WTC11 (cell line): ENCODE data around the gene GOLGA3. TPM values are rescaled to one million over a fixed set of nuclear protein-coding genes. Genes with fewer than 3 reads are reported as not detected.

Source experiments
- ATAC-seq: fragments of 200-7000 bp; cut with Tn5 transposase; 2 replicates; pipeline ENCODE4 v1.10.0; 2021; ENCODE audit warnings: mild to moderate bottlenecking, moderate library complexity
- CTCF ChIA-PET: fragments of 300-600 bp; sonication (Branson Sonifier 250); formaldehyde crosslinking; loops from one replicate; lab custom pipeline; 2021; ENCODE audit warnings: antibody characterized with exemption; lab: Charles Lee
- POLR2A ChIA-PET: fragments of 350-600 bp; sonication (Branson Sonifier 250); formaldehyde crosslinking; loops from one replicate; lab custom pipeline; 2021; ENCODE audit warnings: antibody characterized with exemption; lab: Charles Lee
- DNase-seq: peaks from one replicate; pipeline ENCODE4 v3.0.0; 2021; ENCODE audit warnings: low spot score
- H3K27ac Mint-ChIP-seq: 2 replicates; pipeline ENCODE4 v1.8.0; 2021; ENCODE audit warnings: mixed read lengths
- H3K27me3 Mint-ChIP-seq: 2 replicates; pipeline ENCODE4 v1.8.0; 2021; ENCODE audit warnings: low read depth, mild to moderate bottlenecking, moderate library complexity, mixed read lengths
- H3K36me3 Mint-ChIP-seq: 2 replicates; pipeline ENCODE4 v1.8.0; 2021; ENCODE audit warnings: mixed read lengths
- H3K4me1 Mint-ChIP-seq: 2 replicates; pipeline ENCODE4 v1.8.0; 2022; ENCODE audit warnings: mixed read lengths
- H3K4me3 Mint-ChIP-seq: 2 replicates; pipeline ENCODE4 v1.8.0; 2021; ENCODE audit warnings: mild to moderate bottlenecking, moderate library complexity, mixed read lengths
- H3K9me3 Mint-ChIP-seq: 2 replicates; pipeline ENCODE4 v1.8.0; 2021; ENCODE audit warnings: mixed read lengths
- ATF1 ChIP-seq: sonication (generic); formaldehyde crosslinking; IDR thresholded peaks from 2 replicates; pipeline ENCODE4 v1.8.1; 2023; ENCODE audit warnings: mild to moderate bottlenecking, moderate library complexity, missing genetic modification reagents
- CREB1 ChIP-seq: sonication (generic); formaldehyde crosslinking; IDR thresholded peaks from 2 replicates; pipeline ENCODE4 v1.8.0; 2023; ENCODE audit warnings: mild to moderate bottlenecking, missing genetic modification reagents
- ESRRA ChIP-seq: sonication (generic); formaldehyde crosslinking; IDR thresholded peaks from 2 replicates; pipeline ENCODE4 v1.8.1; 2022; ENCODE audit warnings: mild to moderate bottlenecking, missing genetic modification reagents, borderline replicate concordance
- ETV6 ChIP-seq: sonication (generic); formaldehyde crosslinking; IDR thresholded peaks from 2 replicates; pipeline ENCODE4 v1.8.1; 2022; ENCODE audit warnings: mild to moderate bottlenecking, missing genetic modification reagents
- FOXK1 ChIP-seq: sonication (generic); formaldehyde crosslinking; IDR thresholded peaks from 2 replicates; pipeline ENCODE4 v1.8.0; 2022; ENCODE audit warnings: mild to moderate bottlenecking, moderate library complexity, missing genetic modification reagents
- FOXP1 ChIP-seq: sonication (generic); formaldehyde crosslinking; IDR thresholded peaks from 2 replicates; pipeline ENCODE4 v1.8.0; 2022; ENCODE audit warnings: missing genetic modification reagents, mild to moderate bottlenecking, moderate library complexity, borderline replicate concordance
- JUN ChIP-seq: sonication (generic); formaldehyde crosslinking; IDR thresholded peaks from 2 replicates; pipeline ENCODE4 v1.8.0; 2023; ENCODE audit warnings: mild to moderate bottlenecking, missing genetic modification reagents
- NR2C2 ChIP-seq: sonication (generic); formaldehyde crosslinking; IDR thresholded peaks from 2 replicates; pipeline ENCODE4 v1.8.0; 2022; ENCODE audit warnings: mild to moderate bottlenecking, missing genetic modification reagents
- OVOL2 ChIP-seq: fragments of 250-450 bp; sonication (Bioruptor Pico); IDR thresholded peaks from 2 replicates; pipeline ENCODE4 v1.9.0; 2021; ENCODE audit warnings: mild to moderate bottlenecking, borderline replicate concordance
- PREB ChIP-seq: sonication (generic); formaldehyde crosslinking; IDR thresholded peaks from 2 replicates; pipeline ENCODE4 v1.8.1; 2022; ENCODE audit warnings: mild to moderate bottlenecking, missing genetic modification reagents, moderate library complexity, borderline replicate concordance
- RELA ChIP-seq: sonication (generic); formaldehyde crosslinking; IDR thresholded peaks from 2 replicates; pipeline ENCODE4 v1.8.1; 2022; ENCODE audit warnings: missing genetic modification reagents, mild to moderate bottlenecking, borderline replicate concordance
- RORB ChIP-seq: fragments of 250-450 bp; sonication (Bioruptor Pico); IDR thresholded peaks from 2 replicates; pipeline ENCODE4 v1.9.0; 2021; ENCODE audit warnings: mild to moderate bottlenecking
- TP53 ChIP-seq: sonication (generic); formaldehyde crosslinking; IDR thresholded peaks from 2 replicates; pipeline ENCODE4 v1.8.1; 2023; ENCODE audit warnings: mild to moderate bottlenecking, missing genetic modification reagents
- ZNF219 ChIP-seq: sonication (generic); formaldehyde crosslinking; IDR thresholded peaks from 2 replicates; pipeline ENCODE4 v1.8.0; 2023; ENCODE audit warnings: missing genetic modification reagents, mild to moderate bottlenecking, borderline replicate concordance
- ZNF263 ChIP-seq: sonication (generic); formaldehyde crosslinking; IDR thresholded peaks from 2 replicates; pipeline ENCODE4 v1.8.1; 2022; ENCODE audit warnings: low read depth, mild to moderate bottlenecking, moderate library complexity, missing genetic modification reagents
- ZNF281 ChIP-seq: sonication (generic); formaldehyde crosslinking; IDR thresholded peaks from 2 replicates; pipeline ENCODE4 v1.8.0; 2023; ENCODE audit warnings: mild to moderate bottlenecking, missing genetic modification reagents
- ZNF512 ChIP-seq: sonication (generic); formaldehyde crosslinking; IDR thresholded peaks from 2 replicates; pipeline ENCODE4 v1.8.1; 2022; ENCODE audit warnings: missing genetic modification reagents, borderline replicate concordance
- total RNA-seq: library from RNA; stranded (reverse); gene quantifications from 3 replicates; pipeline ENCODE4 v1.2.3, GENCODE V29; 2021
- TF ChIP-seq, protein P1 (sequence below): fragments of 250-450 bp; sonication (Bioruptor Pico); conservative IDR thresholded peaks from 2 replicates; pipeline ENCODE4 v1.9.0; 2021; ENCODE audit warnings: mild to moderate bottlenecking

Gene GOLGA3
- total RNA-seq, 1 experiment from 2014 or later = 47.8 TPM

- H3K9me3 Mint-ChIP-seq = no peaks in the 10 kb centered on the region
- ATAC-seq = no peak
- POLR2A ChIA-PET = no interaction called here
- no peak overlapping the region for H3K27ac Mint-ChIP-seq
- TF ChIP-seq ZNF512 (no peak), OVOL2 (CRISPR knock-in tag) (no peak)
- TF ChIP-seq, all 79 proteins: peak for 0
- DNase-seq = no peak
- Mint-ChIP-seq H3K4me3 (no peak overlapping the region), H3K4me1 (no peaks in the 10 kb centered on the region), H3K36me3 (peaks cover 88% of the 10 kb centered on the region), H3K27me3 (no peaks in the 10 kb centered on the region)
- CTCF ChIA-PET = no interaction called here
Observed at GRCh38 chr12:132735496-132735895, 93.2 kb downstream of the GOLGA3 start.

GRCh38 chr12:132734206-132734605 is 94.5 kb downstream of the GOLGA3 start:
- peaks cover 7% of the 10 kb centered on the region; the same call in 1 of the 2 replicates for H3K4me1 Mint-ChIP-seq
- DNase-seq (no peak), ATAC-seq (no peak)
- H3K27me3 Mint-ChIP-seq = no peaks in the 10 kb centered on the region
- ChIA-PET CTCF (no interaction called here), POLR2A (no interaction called here)
- no peak overlapping the region for H3K27ac Mint-ChIP-seq
- H3K36me3 Mint-ChIP-seq = peaks cover 86% of the 10 kb centered on the region
- no peak overlapping the region for H3K4me3 Mint-ChIP-seq
- no peak for TF ChIP-seq ZNF219 (CRISPR knock-in tag)
- TF ChIP-seq NR2C2 (CRISPR knock-in tag) = no peak
- TF ChIP-seq RORB (CRISPR knock-in tag) = no peak
- TF ChIP-seq ETV6 (CRISPR knock-in tag) = no peak
- TF ChIP-seq TP53 (CRISPR knock-in tag) = no peak
- TF ChIP-seq CREB1 = no peak
- no peak for TF ChIP-seq FOXP1 (CRISPR knock-in tag)
- TF ChIP-seq ZNF263 = no peak
- TF ChIP-seq, protein P1, sequence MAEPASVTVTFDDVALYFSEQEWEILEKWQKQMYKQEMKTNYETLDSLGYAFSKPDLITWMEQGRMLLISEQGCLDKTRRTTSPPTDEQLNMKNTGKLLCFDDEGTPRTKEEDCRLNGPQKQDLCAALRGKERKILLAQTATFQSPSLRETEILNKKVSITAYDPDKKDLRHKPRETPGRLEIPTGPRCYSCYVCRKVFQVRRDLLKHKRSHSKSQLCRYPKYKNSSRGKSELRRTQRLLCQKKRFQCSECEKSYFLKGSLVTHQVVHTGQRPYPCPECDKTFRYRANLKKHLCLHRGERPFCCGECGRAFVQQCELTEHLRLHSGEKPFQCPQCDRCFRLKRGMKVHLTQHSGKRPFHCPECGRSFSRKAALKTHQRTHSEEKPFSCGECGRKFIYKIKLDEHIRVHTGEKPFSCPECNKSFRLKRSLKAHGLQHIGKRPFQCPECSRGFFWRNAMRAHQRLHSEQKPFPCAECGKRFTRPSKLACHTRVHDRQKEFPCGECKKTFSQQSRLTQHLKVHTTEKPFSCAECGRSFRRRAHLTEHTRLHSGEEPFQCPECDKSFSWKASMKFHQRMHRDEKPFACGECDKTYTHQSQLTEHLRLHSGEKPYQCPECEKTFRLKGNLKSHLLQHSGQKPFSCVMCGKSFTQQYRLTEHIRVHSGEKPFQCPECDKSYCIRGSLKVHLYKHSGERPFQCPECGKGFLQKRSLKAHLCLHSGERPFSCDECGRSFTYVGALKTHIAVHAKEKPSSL (CRISPR knock-in tag) = no peak
- no peak for TF ChIP-seq ATF1 (CRISPR knock-in tag)
- no peak for TF ChIP-seq FOXK1 (CRISPR knock-in tag)
- no peak for TF ChIP-seq PREB (CRISPR knock-in tag)
- no peak for TF ChIP-seq RELA (CRISPR knock-in tag)
- no peak for TF ChIP-seq ESRRA
- no peak for TF ChIP-seq ZNF281 (CRISPR knock-in tag)
- TF ChIP-seq JUN (CRISPR knock-in tag) = no peak
- peaks cover 7% of the 10 kb centered on the region for H3K9me3 Mint-ChIP-seq
